Measurements from ENCODE around the gene TERC.

DNA sequence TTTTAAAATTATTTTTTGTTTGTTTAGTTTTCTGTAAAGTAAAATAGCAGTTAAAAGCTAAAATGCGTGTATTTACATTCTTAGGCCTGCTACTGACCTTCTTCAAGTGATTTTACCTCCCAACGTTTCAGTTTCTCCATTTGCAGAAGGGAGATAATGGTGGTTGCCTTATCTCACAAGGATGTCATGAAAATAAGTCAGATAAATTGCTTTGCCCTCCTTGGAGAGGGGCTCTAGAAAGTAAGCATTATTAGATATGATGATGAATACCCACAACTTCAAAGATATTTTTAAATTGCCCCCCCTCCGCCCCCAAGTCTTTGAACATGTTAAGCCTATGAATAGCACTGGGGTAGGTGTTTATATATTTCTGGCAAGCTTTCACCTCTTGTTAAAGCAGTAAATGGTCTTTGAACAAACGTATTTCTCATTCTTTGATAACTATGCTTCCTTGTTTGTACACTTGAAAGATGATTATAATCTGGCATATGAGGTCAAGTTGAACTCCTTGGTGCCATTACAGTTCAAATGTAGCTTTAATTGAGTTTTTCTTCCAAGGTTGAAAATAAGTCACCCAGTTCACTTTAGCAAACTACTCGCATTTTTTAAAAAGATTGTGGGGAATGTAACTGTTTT lies 6.4 kb downstream of the TERC start:
- TF ChIP-seq, protein P1, sequence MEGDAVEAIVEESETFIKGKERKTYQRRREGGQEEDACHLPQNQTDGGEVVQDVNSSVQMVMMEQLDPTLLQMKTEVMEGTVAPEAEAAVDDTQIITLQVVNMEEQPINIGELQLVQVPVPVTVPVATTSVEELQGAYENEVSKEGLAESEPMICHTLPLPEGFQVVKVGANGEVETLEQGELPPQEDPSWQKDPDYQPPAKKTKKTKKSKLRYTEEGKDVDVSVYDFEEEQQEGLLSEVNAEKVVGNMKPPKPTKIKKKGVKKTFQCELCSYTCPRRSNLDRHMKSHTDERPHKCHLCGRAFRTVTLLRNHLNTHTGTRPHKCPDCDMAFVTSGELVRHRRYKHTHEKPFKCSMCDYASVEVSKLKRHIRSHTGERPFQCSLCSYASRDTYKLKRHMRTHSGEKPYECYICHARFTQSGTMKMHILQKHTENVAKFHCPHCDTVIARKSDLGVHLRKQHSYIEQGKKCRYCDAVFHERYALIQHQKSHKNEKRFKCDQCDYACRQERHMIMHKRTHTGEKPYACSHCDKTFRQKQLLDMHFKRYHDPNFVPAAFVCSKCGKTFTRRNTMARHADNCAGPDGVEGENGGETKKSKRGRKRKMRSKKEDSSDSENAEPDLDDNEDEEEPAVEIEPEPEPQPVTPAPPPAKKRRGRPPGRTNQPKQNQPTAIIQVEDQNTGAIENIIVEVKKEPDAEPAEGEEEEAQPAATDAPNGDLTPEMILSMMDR (IDR thresholded peaks at IDR 0.05; ENCODE audit: poor library complexity): no peak
- TF ChIP-seq EZH2phosphoT487 (IDR thresholded peaks at IDR 0.05; ENCODE audit: low read depth, severe bottlenecking, unreplicated experiment): no peak
- TF ChIP-seq EZH2 (IDR thresholded peaks at IDR 0.05; ENCODE audit: borderline replicate concordance): no peak

All from hepatocyte (in vitro differentiated cells).